ENCODE data around the gene ZYG11A.

The ZYG11A gene

GRCh38 chr1:52917581-52917980 is 75.0 kb downstream of the ZYG11A start:
- ChIA-PET CTCF (interaction anchor here (0.7 kb wide), 2 partner anchors 15 to 262 kb away, joined by 3 to 4 read pairs; no protein-coding TSS in a partner anchor), POLR2A (no interaction called here)
- H3K36me3 ChIP-seq (ENCODE audit: control insufficient read depth in 2 of 2, insufficient read depth in 1 of 2, low read length in 2 of 2), result no peaks in the 10 kb centered on the region; a peak in 1 of 3 replicates
- TF ChIP-seq HOXD13 (CRISPR knock-in tag; IDR thresholded peaks at IDR 0.05; ENCODE audit: borderline replicate concordance) (no peak), ZEB2 (tag by site-specific recombination; IDR thresholded peaks at IDR 0.05) (no peak), ZNF837 (tag by site-specific recombination; IDR thresholded peaks at IDR 0.05) (no peak), ZNF571 (tag by site-specific recombination; IDR thresholded peaks at IDR 0.05) (no peak), ZNF830 (tag by site-specific recombination; IDR thresholded peaks at IDR 0.05; ENCODE audit: low read depth) (no peak), ZNF473 (tag by site-specific recombination; IDR thresholded peaks at IDR 0.05) (no peak), ZNF140 (tag by site-specific recombination; IDR thresholded peaks at IDR 0.05) (no peak)
- no peak overlapping the region for H3K27ac ChIP-seq (ENCODE audit: extremely low read depth, low read depth, low read length)
- no peaks in the 10 kb centered on the region for H3K4me1 ChIP-seq (ENCODE audit: control insufficient read depth, insufficient read depth, low read length)
- no peak overlapping the region for H3K4me3 ChIP-seq (ENCODE audit: low read depth, low read length)
- no peaks in the 10 kb centered on the region for H3K9me3 ChIP-seq (ENCODE audit: control insufficient read depth, insufficient read depth, low read depth, low read length)

GRCh38 chr1:52918201-52918600 is 75.6 kb downstream of the ZYG11A start:
- no peak for TF ChIP-seq PRDM2 (tag by site-specific recombination; IDR thresholded peaks at IDR 0.05; ENCODE audit: borderline replicate concordance)
- TF ChIP-seq KLF7 (tag by site-specific recombination; IDR thresholded peaks at IDR 0.05; ENCODE audit: borderline replicate concordance), result no peak
- TF ChIP-seq ZSCAN5A (tag by site-specific recombination; IDR thresholded peaks at IDR 0.05), result no peak
- TF ChIP-seq ZNF302 (tag by site-specific recombination; IDR thresholded peaks at IDR 0.05; ENCODE audit: low read depth), result no peak
- no peak for TF ChIP-seq ZNF610 (tag by site-specific recombination; IDR thresholded peaks at IDR 0.05; ENCODE audit: borderline replicate concordance)
- no peak for TF ChIP-seq PRDM1 (tag by site-specific recombination; IDR thresholded peaks at IDR 0.05)
- TF ChIP-seq ZNF629 (tag by site-specific recombination; IDR thresholded peaks at IDR 0.05), result no peak
- POLR2A ChIA-PET, result interaction anchor here (0.7 to 1.3 kb wide), 3 partner anchors 10 to 76 kb away, joined by 3 to 5 read pairs (median 4); partner anchors contain the start of genes SCP2 and ZYG11A
- H3K27ac ChIP-seq (ENCODE audit: extremely low read depth, low read depth, low read length), result no peak overlapping the region
- H3K9me3 ChIP-seq (ENCODE audit: control insufficient read depth, insufficient read depth, low read depth, low read length), result no peaks in the 10 kb centered on the region
- CTCF ChIA-PET, result interaction anchor here (1.2 to 1.9 kb wide), 2 partner anchors 12 to 14 kb away, joined by 5 to 6 read pairs; no protein-coding TSS in a partner anchor
- H3K4me3 ChIP-seq (ENCODE audit: low read depth, low read length), result no peak overlapping the region
- no peaks in the 10 kb centered on the region for H3K36me3 ChIP-seq (ENCODE audit: control insufficient read depth in 2 of 2, insufficient read depth in 1 of 2, low read length in 2 of 2)
- no peaks in the 10 kb centered on the region for H3K4me1 ChIP-seq (ENCODE audit: control insufficient read depth, insufficient read depth, low read length)
